Measurements from ENCODE around the gene CYP2S1.

- TF ChIP-seq CTCF (conservative IDR thresholded peaks at IDR 0.05; ENCODE audit: low read depth, low read length) (no peak), EZH2 (IDR thresholded peaks at IDR 0.05; ENCODE audit: borderline replicate concordance, low read depth, low read length, poor library complexity, severe bottlenecking) (no peak)
Observed at GRCh38 chr19:41241859-41242258, 48.8 kb downstream of the CYP2S1 start.

All from A673 (cell line).